Fibroblast of lung (primary cell): ENCODE results near the gene IL17REL.

Source experiments
- EZH2 ChIP-seq: IDR thresholded peaks from 2 replicates; pipeline ENCODE4 v1.5.1; 2012; ENCODE audit warnings: low read length, control low read depth, mild to moderate bottlenecking; ENCODE audit errors: missing control alignments
- TF ChIP-seq, protein P1 (sequence below), 2 donors: IDR thresholded peaks in 1 of 2; conservative IDR thresholded peaks in 1 of 2; 1 replicate in 1 of 2; 2 replicates in 1 of 2; pipeline ENCODE4 v1.5.1; 2011 to 2012; ENCODE audit warnings: low read length in 2 of 2, control low read depth in 1 of 2, inconsistent platforms in 1 of 2, low read depth in 1 of 2, mild to moderate bottlenecking in 1 of 2

DNA sequence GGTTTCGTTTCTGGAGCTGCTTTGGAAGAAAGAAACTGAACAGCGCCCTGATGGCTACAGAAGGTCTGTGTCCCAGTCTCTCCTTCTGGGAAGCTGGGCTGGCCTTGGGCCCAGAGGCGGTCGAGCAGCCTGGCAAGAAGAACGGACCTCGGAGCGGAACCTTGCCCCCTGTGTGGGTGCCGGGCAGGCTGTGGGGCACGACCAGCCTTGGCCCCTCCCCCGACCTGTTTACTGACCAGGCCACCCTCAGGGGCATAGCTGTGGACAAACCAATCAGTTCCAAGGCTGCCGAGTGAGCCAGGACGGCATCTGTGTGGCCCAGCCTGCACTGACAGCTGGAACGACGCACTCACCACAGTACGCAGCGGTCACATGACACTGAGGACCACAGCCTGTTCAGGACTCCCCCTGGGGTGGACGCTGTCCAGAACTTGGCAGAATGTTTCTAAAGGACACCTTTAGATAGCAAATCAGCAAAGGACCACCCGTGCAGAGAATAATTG lies 44.8 kb downstream of the IL17REL start:
- TF ChIP-seq, protein P1, sequence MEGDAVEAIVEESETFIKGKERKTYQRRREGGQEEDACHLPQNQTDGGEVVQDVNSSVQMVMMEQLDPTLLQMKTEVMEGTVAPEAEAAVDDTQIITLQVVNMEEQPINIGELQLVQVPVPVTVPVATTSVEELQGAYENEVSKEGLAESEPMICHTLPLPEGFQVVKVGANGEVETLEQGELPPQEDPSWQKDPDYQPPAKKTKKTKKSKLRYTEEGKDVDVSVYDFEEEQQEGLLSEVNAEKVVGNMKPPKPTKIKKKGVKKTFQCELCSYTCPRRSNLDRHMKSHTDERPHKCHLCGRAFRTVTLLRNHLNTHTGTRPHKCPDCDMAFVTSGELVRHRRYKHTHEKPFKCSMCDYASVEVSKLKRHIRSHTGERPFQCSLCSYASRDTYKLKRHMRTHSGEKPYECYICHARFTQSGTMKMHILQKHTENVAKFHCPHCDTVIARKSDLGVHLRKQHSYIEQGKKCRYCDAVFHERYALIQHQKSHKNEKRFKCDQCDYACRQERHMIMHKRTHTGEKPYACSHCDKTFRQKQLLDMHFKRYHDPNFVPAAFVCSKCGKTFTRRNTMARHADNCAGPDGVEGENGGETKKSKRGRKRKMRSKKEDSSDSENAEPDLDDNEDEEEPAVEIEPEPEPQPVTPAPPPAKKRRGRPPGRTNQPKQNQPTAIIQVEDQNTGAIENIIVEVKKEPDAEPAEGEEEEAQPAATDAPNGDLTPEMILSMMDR (conservative IDR thresholded peaks at IDR 0.05 in 1 of 2, IDR thresholded peaks at IDR 0.05 in 1 of 2; ENCODE audit: low read depth in 1 of 2, low read length in 2 of 2): no peak
- no peak for TF ChIP-seq EZH2
